ENCODE data around the gene PRSS57. TPM values are rescaled to one million over a fixed set of nuclear protein-coding genes. Genes with fewer than 3 reads are reported as not detected.

PRSS57 gene
- total RNA-seq, 2 experiments from 2014 or later = not detected

- Histone ChIP-seq H3K4me3 (ENCODE audit: low read depth, low read length, poor library complexity, severe bottlenecking) (peak overlapping the region; percentile 98), H2AFZ (ENCODE audit: low read length) (no peak overlapping the region), H3K9me2 (ENCODE audit: insufficient read depth, low read length) (no peaks in the 10 kb centered on the region), H3K27ac (ENCODE audit: low read depth, low read length, poor library complexity, severe bottlenecking) (no peak overlapping the region), H3K9me3 (ENCODE audit: low read length) (no peaks in the 10 kb centered on the region), H3K79me2 (ENCODE audit: insufficient read depth, low read depth, low read length) (no peaks in the 10 kb centered on the region), H4K20me1 (ENCODE audit: insufficient read depth, low read length) (no peaks in the 10 kb centered on the region; the same call in 1 of the 2 replicates), H3K36me3 (ENCODE audit: insufficient read depth, low read length) (no peaks in the 10 kb centered on the region), H3K4me2 (ENCODE audit: low read length) (peak overlapping the region; percentile 85), H3K4me1 (ENCODE audit: insufficient read depth, low read length, poor library complexity, severe bottlenecking) (peaks cover 10% of the 10 kb centered on the region)
- CTCF ChIA-PET (ENCODE audit: unreplicated experiment) = no interaction called here
- intact Hi-C loops (cut with micrococcal nuclease; ENCODE audit: unreplicated experiment) = no loop called here
- BruUV-seq (replicated peaks) = no TSS peak
- POLR2A ChIA-PET = interaction anchor here (0.8 kb wide), 1 partner anchor 8 kb away, joined by 3 read pairs; no protein-coding TSS in a partner anchor
- DNase-seq (ENCODE audit: low spot score) = no peak
- no peak for TF ChIP-seq EZH2phosphoT487 (IDR thresholded peaks at IDR 0.05; ENCODE audit: borderline replicate concordance, low read depth, low read length)
- TF ChIP-seq, protein P1, sequence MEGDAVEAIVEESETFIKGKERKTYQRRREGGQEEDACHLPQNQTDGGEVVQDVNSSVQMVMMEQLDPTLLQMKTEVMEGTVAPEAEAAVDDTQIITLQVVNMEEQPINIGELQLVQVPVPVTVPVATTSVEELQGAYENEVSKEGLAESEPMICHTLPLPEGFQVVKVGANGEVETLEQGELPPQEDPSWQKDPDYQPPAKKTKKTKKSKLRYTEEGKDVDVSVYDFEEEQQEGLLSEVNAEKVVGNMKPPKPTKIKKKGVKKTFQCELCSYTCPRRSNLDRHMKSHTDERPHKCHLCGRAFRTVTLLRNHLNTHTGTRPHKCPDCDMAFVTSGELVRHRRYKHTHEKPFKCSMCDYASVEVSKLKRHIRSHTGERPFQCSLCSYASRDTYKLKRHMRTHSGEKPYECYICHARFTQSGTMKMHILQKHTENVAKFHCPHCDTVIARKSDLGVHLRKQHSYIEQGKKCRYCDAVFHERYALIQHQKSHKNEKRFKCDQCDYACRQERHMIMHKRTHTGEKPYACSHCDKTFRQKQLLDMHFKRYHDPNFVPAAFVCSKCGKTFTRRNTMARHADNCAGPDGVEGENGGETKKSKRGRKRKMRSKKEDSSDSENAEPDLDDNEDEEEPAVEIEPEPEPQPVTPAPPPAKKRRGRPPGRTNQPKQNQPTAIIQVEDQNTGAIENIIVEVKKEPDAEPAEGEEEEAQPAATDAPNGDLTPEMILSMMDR (conservative IDR thresholded peaks at IDR 0.05; ENCODE audit: low read length) = no peak
Observed at GRCh38 chr19:678791-679388, 16.4 kb downstream of the PRSS57 start.

- H3K4me2 ChIP-seq (ENCODE audit: low read length) = no peak overlapping the region
- BruUV-seq (replicated peaks) = TSS peak; percentile 83
- no peak overlapping the region for H3K4me3 ChIP-seq (ENCODE audit: low read depth, low read length, poor library complexity, severe bottlenecking)
- ChIA-PET CTCF (ENCODE audit: unreplicated experiment) (no interaction called here), POLR2A (interaction anchor here (0.6 kb wide), 1 partner anchor 52 kb away, joined by 3 read pairs; no protein-coding TSS in a partner anchor)
- peaks cover 10% of the 10 kb centered on the region for H3K4me1 ChIP-seq (ENCODE audit: insufficient read depth, low read length, poor library complexity, severe bottlenecking)
- H2AFZ ChIP-seq (ENCODE audit: low read length) = no peak overlapping the region
- peak; percentile 42 for DNase-seq (ENCODE audit: low spot score)
- TF ChIP-seq EZH2phosphoT487 (IDR thresholded peaks at IDR 0.05; ENCODE audit: borderline replicate concordance, low read depth, low read length) = no peak
- TF ChIP-seq, protein P1 (conservative IDR thresholded peaks at IDR 0.05; ENCODE audit: low read length) = no peak
- no peaks in the 10 kb centered on the region for H3K79me2 ChIP-seq (ENCODE audit: insufficient read depth, low read depth, low read length)
- no peaks in the 10 kb centered on the region; the same call in 1 of the 2 replicates for H4K20me1 ChIP-seq (ENCODE audit: insufficient read depth, low read length)
- intact Hi-C loops (cut with micrococcal nuclease; ENCODE audit: unreplicated experiment) = no loop called here
- H3K9me3 ChIP-seq (ENCODE audit: low read length) = no peaks in the 10 kb centered on the region
- H3K36me3 ChIP-seq (ENCODE audit: insufficient read depth, low read length) = no peaks in the 10 kb centered on the region
- H3K27ac ChIP-seq (ENCODE audit: low read depth, low read length, poor library complexity, severe bottlenecking) = no peak overlapping the region
- no peaks in the 10 kb centered on the region for H3K9me2 ChIP-seq (ENCODE audit: insufficient read depth, low read length)
Observed at GRCh38 chr19:677601-678436, 17.4 kb downstream of the PRSS57 start.

GRCh38 chr19:677201-677600 is 18.1 kb downstream of the PRSS57 start:
- Histone ChIP-seq H3K9me3 (ENCODE audit: low read length) (no peaks in the 10 kb centered on the region), H3K4me1 (ENCODE audit: insufficient read depth, low read length, poor library complexity, severe bottlenecking) (peaks cover 10% of the 10 kb centered on the region), H3K4me2 (ENCODE audit: low read length) (no peak overlapping the region), H3K27ac (ENCODE audit: low read depth, low read length, poor library complexity, severe bottlenecking) (no peak overlapping the region), H4K20me1 (ENCODE audit: insufficient read depth, low read length) (no peaks in the 10 kb centered on the region; the same call in 1 of the 2 replicates), H3K36me3 (ENCODE audit: insufficient read depth, low read length) (no peaks in the 10 kb centered on the region), H2AFZ (ENCODE audit: low read length) (no peak overlapping the region), H3K79me2 (ENCODE audit: insufficient read depth, low read depth, low read length) (no peaks in the 10 kb centered on the region), H3K9me2 (ENCODE audit: insufficient read depth, low read length) (no peaks in the 10 kb centered on the region), H3K4me3 (ENCODE audit: low read depth, low read length, poor library complexity, severe bottlenecking) (no peak overlapping the region)
- CTCF ChIA-PET (ENCODE audit: unreplicated experiment) = no interaction called here
- no peak for DNase-seq (ENCODE audit: low spot score)
- no TSS peak for BruUV-seq (replicated peaks)
- intact Hi-C loops (cut with micrococcal nuclease; ENCODE audit: unreplicated experiment) = no loop called here
- POLR2A ChIA-PET = no interaction called here
- TF ChIP-seq, protein P1 (conservative IDR thresholded peaks at IDR 0.05; ENCODE audit: low read length) = no peak
- no peak for TF ChIP-seq EZH2phosphoT487 (IDR thresholded peaks at IDR 0.05; ENCODE audit: borderline replicate concordance, low read depth, low read length)
